K562 (cell line): ENCODE results near the gene PPM1L. TPM values are rescaled to one million over a fixed set of nuclear protein-coding genes. Genes with fewer than 3 reads are reported as not detected.

Experiments used
- ATAC-seq: fragments of 200-7000 bp; cut with Tn5 transposase; 3 replicates; pipeline ENCODE4 v1.9.1; 2020; ENCODE audit warnings: moderate library complexity
- BruUV-seq: library from RNA; stranded (reverse); fragments of 400-500 nt; replicated peaks from 2 replicates; lab custom pipeline; 2021; lab: Mats Ljungman, UMichigan
- CTCF ChIA-PET: fragments of 300-600 bp; formaldehyde crosslinking; extraction: SDS; loops from one replicate; lab custom pipeline; 2021; ENCODE audit warnings: low intra/inter-chr PET ratio; lab: Yijun Ruan, JAX
- POLR2A ChIA-PET: fragments of 300-600, 350-650 bp; sonication (Branson Sonifier 250); formaldehyde crosslinking; extraction: SDS; loops from one replicate; lab custom pipeline; 2021; ENCODE audit warnings: antibody characterized with exemption, inconsistent platforms; lab: Yijun Ruan, JAX
- DNase-seq, 4 experiments: peaks; one replicate each; pipeline versions ENCODE4 v3.0.0 to v3.0.0-alpha.2; 2011 to 2018; ENCODE audit warnings: low spot score in 3 of 4, mixed read lengths in 3 of 4; ENCODE audit errors: extremely low read depth in 1 of 4
- FAIRE-seq: peaks from 2 replicates; lab custom pipeline; 2011; peaks lifted over from hg19 to GRCh38; lab: Jason Lieb, UNC
- H2AFZ ChIP-seq: 2 replicates; pipeline ENCODE4 v1.6.0; 2011; ENCODE audit warnings: low read depth, low read length, control low read depth, inconsistent platforms
- H3K27ac ChIP-seq: fragments of 200-600 bp; 3 replicates; pipeline ENCODE4 v1.8.0; 2011; ENCODE audit warnings: low read depth, mild to moderate bottlenecking, control low read depth, inconsistent platforms, low read length, moderate library complexity, mixed read lengths; ENCODE audit errors: extremely low read depth
- H3K27me3 ChIP-seq, 2 experiments: fragments of 300-600 bp in 1 of 2; 2 replicates in 1 of 2; 3 replicates in 1 of 2; pipeline versions ENCODE4 v1.6.0 to v1.8.0; 2011; ENCODE audit warnings: inconsistent platforms in 2 of 2, low read length in 2 of 2, mild to moderate bottlenecking in 1 of 2, mixed read lengths in 1 of 2, moderate library complexity in 1 of 2; ENCODE audit not compliant: control insufficient read depth in 2 of 2, insufficient read depth in 2 of 2
- H3K36me3 ChIP-seq: fragments of 300-600 bp; 3 replicates; pipeline ENCODE4 v1.8.0; 2011; ENCODE audit warnings: mild to moderate bottlenecking, low read length, inconsistent platforms; ENCODE audit not compliant: control insufficient read depth, insufficient read depth
- H3K4me1 ChIP-seq, 2 experiments: fragments of 200-600 bp in 1 of 2; replicated peaks in 1 of 2; 2 replicates in 1 of 2; 3 replicates in 1 of 2; pipeline versions ENCODE4 v1.5.1 to v1.8.0; 2011; ENCODE audit warnings: inconsistent platforms in 2 of 2, low read length in 2 of 2, mild to moderate bottlenecking in 1 of 2, mixed read lengths in 1 of 2, moderate library complexity in 1 of 2; ENCODE audit not compliant: control insufficient read depth in 2 of 2, insufficient read depth in 2 of 2
- H3K4me2 ChIP-seq: 2 replicates; pipeline ENCODE4 v1.6.1; 2011; ENCODE audit warnings: low read length, control low read depth, inconsistent platforms, mixed read lengths; ENCODE audit not compliant: insufficient read depth
- H3K4me3 ChIP-seq: fragments of 200-600 bp; sonication (generic), shearing (Covaris generic); 2 replicates; pipeline ENCODE4 v1.5.1; 2016; ENCODE audit warnings: control low read depth, inconsistent platforms
- H3K79me2 ChIP-seq: fragments of 200-600 bp; 3 replicates; pipeline ENCODE4 v1.8.0; 2011; ENCODE audit warnings: low read length, inconsistent platforms; ENCODE audit not compliant: control insufficient read depth, insufficient read depth
- H3K9ac ChIP-seq, 2 experiments: 2 replicates each; pipeline versions ENCODE4 v1.6.0 to v1.6.1; 2011; ENCODE audit warnings: low read depth in 2 of 2, low read length in 2 of 2, control low read depth in 1 of 2, inconsistent platforms in 1 of 2, mild to moderate bottlenecking in 1 of 2, mixed read lengths in 1 of 2; ENCODE audit not compliant: insufficient read depth in 1 of 2
- H3K9me1 ChIP-seq: one replicate; pipeline ENCODE4 v1.6.0; 2011; ENCODE audit warnings: inconsistent platforms, mild to moderate bottlenecking, low read length, moderate library complexity; ENCODE audit not compliant: control insufficient read depth, insufficient read depth
- H3K9me3 ChIP-seq: replicated peaks from 2 replicates; pipeline ENCODE4 v1.5.1; 2011; ENCODE audit warnings: low read depth, low read length, inconsistent platforms; ENCODE audit not compliant: control insufficient read depth, insufficient read depth
- H4K20me1 ChIP-seq: replicated peaks from 2 replicates; pipeline ENCODE4 v1.6.1; 2011; ENCODE audit warnings: low read length, inconsistent platforms, mixed read lengths; ENCODE audit not compliant: control insufficient read depth, insufficient read depth
- HMG20A ChIP-seq: fragments of 450-650 bp; formaldehyde crosslinking; conservative IDR thresholded peaks from 2 replicates; pipeline ENCODE4 v1.4.0; 2020; ENCODE audit warnings: mild to moderate bottlenecking, mixed read lengths
- PHF8 ChIP-seq: fragments of 200-600 bp; sonication (generic); IDR thresholded peaks from 2 replicates; pipeline ENCODE4 v1.6.1; 2012; ENCODE audit warnings: mixed run types, mild to moderate bottlenecking, inconsistent platforms, low read length, moderate library complexity, borderline replicate concordance
- POLR2G ChIP-seq: fragments of 200-400 bp; formaldehyde crosslinking; IDR thresholded peaks from 2 replicates; pipeline ENCODE4 v1.6.1; 2017; ENCODE audit warnings: low read depth, mild to moderate bottlenecking, antibody characterized with exemption, low read length, moderate library complexity
- SRSF1 ChIP-seq: fragments of 200-400 bp; formaldehyde crosslinking; IDR thresholded peaks from 2 replicates; pipeline ENCODE4 v1.6.1; 2017; ENCODE audit warnings: mild to moderate bottlenecking, low read depth, low read length, moderate library complexity
- TCF7 ChIP-seq: sonication (generic); IDR thresholded peaks from 2 replicates; pipeline ENCODE4 v1.6.1; 2016; ENCODE audit warnings: antibody characterized with exemption, borderline replicate concordance
- TRIM24 ChIP-seq, 2 experiments: fragments of 450-650 bp; IDR thresholded peaks; 2 replicates each; pipeline ENCODE4 v1.6.1; 2016
- WGBS: fragments of 100-300 bp; shearing (Covaris generic); methylation state at CpG from one replicate; pipeline ENCODE4 v1.1.6; 2016; ENCODE audit warnings: low coverage, mixed read lengths; ENCODE audit not compliant: insufficient coverage; ENCODE audit errors: missing lambda C conversion rate; 5-methylcytosine and 5-hydroxymethylcytosine counted together
- in situ Hi-C: fragments of 300-500 bp; cut with MboI; formaldehyde crosslinking; loops from 4 replicates; pipeline ENCODE4 v1.15.0; 2018; ENCODE audit warnings: inconsistent platforms, mixed read lengths
- intact Hi-C: fragments of 100-400 bp; cut with micrococcal nuclease; formaldehyde crosslinking; loops from 2 replicates; pipeline ENCODE4 v1.14.2; 2022
- polyA plus RNA-seq, 8 experiments: library from polyadenylated mRNA; depleted of rRNA in 4 of 8; stranded (reverse) in 5 of 8; unstranded in 3 of 8; fragments of >200 nt; fragmentation: Nextera tagmentation in 2 of 8; fragmentation: Illumina TruSeq in 1 of 8; extraction: Ambion mirVana in 2 of 8; extraction: Trizol in 1 of 8; gene quantifications; 2 replicates each; pipeline versions ENCODE4 v1.2.1 to v1.2.3, GENCODE V29; 2011 to 2014; ENCODE audit warnings: inconsistent platforms in 1 of 8, missing spikeins in 1 of 8
- total RNA-seq, 7 experiments: library from RNA; depleted of rRNA in 6 of 7; stranded (reverse); fragments of >200 nt in 6 of 7; fragmentation: Illumina TruSeq in 2 of 7; extraction: Trizol in 2 of 7; gene quantifications; 2 replicates each; pipeline versions ENCODE4 v1.2.1 to v1.2.3, GENCODE V29; 2011 to 2021; ENCODE audit warnings: low replicate concordance in 1 of 7

Gene PPM1L
- total and polyA plus RNA-seq, 9 of the 15 experiments (the other 6 are each of a cell fraction or from before 2014, with no cell fraction given), result 0.01 to 0.41 (median 0.14) TPM

DNA sequence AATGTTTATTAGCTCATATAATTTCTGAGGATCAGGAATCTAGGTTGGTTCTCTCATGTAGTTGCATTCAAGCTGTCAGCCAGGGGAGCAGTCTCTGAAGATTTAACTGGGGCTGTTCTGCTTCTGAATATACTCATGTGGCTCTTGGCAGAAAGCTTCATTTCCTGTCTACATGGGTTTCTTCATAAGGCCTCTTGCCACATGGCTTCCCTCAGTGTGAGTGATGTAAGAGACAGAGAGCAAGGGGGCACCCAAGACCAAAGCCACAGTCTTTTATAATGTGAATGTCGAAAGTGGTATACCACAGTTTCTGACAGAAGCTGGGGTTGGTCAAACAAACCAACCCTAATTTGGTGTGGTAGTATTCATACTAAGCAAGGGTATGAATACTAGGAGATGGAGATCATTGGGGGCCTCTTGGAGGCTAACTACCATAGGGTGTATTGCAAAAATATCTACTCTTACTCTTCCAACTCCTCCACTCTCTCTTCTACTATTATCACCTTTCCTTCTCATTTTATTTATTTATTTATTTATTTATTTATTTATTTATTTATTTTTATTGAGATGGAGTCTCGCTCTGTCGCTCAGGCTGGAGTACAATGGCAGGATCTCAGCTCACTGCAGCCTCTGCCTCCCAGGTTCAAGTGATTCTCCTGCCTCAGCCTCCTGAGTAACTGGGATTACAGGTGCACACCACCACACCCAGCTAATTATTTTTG lies 225.3 kb downstream of the PPM1L start:
- no peak for ATAC-seq
- no peaks in the 10 kb centered on the region for H4K20me1 ChIP-seq
- no peaks in the 10 kb centered on the region for H3K27me3 ChIP-seq
- ChIA-PET CTCF (no interaction called here), POLR2A (no interaction called here)
- 0% methylated on average over 3 of the region's 3 CpGs for WGBS
- H2AFZ ChIP-seq, result no peak overlapping the region
- H3K79me2 ChIP-seq, result no peaks in the 10 kb centered on the region
- no peak overlapping the region for H3K4me2 ChIP-seq
- no peak for FAIRE-seq
- no peaks in the 10 kb centered on the region; the same call in 1 of the 2 replicates for H3K9me3 ChIP-seq
- DNase-seq, result no peak
- intact Hi-C loops, result no loop called here
- H3K36me3 ChIP-seq, result no peaks in the 10 kb centered on the region
- TF ChIP-seq SRSF1 (no peak), POLR2G (no peak), PHF8 (no peak), TRIM24 (IDR thresholded peaks at IDR 0.05) (no peak), TCF7 (no peak), HMG20A (CRISPR knock-in tag) (no peak)
- H3K4me1 ChIP-seq, result no peaks in the 10 kb centered on the region
- no TSS peak for BruUV-seq
- no peak overlapping the region for H3K4me3 ChIP-seq
- no peaks in the 10 kb centered on the region for H3K9me1 ChIP-seq
- in situ Hi-C loops, result no loop called here
- no peak overlapping the region for H3K27ac ChIP-seq
- H3K9ac ChIP-seq, result no peak overlapping the region
